ENCODE data around the gene EPN2. TPM values are rescaled to one million over a fixed set of nuclear protein-coding genes. Genes with fewer than 3 reads are reported as not detected.

Gene EPN2
- total and polyA plus RNA-seq, 10 of the 15 experiments (the other 5 are each of a cell fraction or from before 2014, with no cell fraction given): 0.26 to 8.4 (median 4.7) TPM

- CTCF ChIA-PET: interaction anchor here (1.3 kb wide), 1 partner anchor 10 kb away, joined by 4 read pairs; the partner anchor contains the start of gene B9D1
- in situ Hi-C loops (cut with MboI) (no loop called here), intact Hi-C loops (cut with micrococcal nuclease; ENCODE audit: unreplicated experiment) (no loop called here)
- ATAC-seq: no peak
- no peak overlapping the region for H3K4me2 ChIP-seq (ENCODE audit: control insufficient read depth, insufficient read depth)
- no peak overlapping the region for H3K4me3 ChIP-seq
- TF ChIP-seq GATAD2B (conservative IDR thresholded peaks at IDR 0.05; ENCODE audit: low read depth) (no peak), ZNF384 (IDR thresholded peaks at IDR 0.05; ENCODE audit: borderline replicate concordance, low read depth, low read length) (peak; percentile 24; the same call in 1 of the 2 replicates), ATF7 (IDR thresholded peaks at IDR 0.05; ENCODE audit: low read depth) (no peak), FOXM1 (IDR thresholded peaks at IDR 0.05; ENCODE audit: low read depth, low read length) (no peak)
- no peaks in the 10 kb centered on the region for H3K9me3 ChIP-seq (replicated peaks; ENCODE audit: control insufficient read depth, insufficient read depth, low read length)
- WGBS (ENCODE audit: insufficient coverage, insufficient replicate concordance, low lambda C conversion rate, missing lambda C conversion rate): 83% methylated on average over 8 of the region's 8 CpGs
- no peak overlapping the region for H3K27ac ChIP-seq (ENCODE audit: control insufficient read depth, insufficient read depth)
- FAIRE-seq: no peak
- no peak for DNase-seq (ENCODE audit: low read depth, low spot score)
- POLR2A ChIA-PET: no interaction called here
- RAD21 ChIA-PET (ENCODE audit: unreplicated experiment): no interaction called here
- no peak overlapping the region for H2AFZ ChIP-seq (ENCODE audit: control insufficient read depth, low read depth, low read length)
- no peak overlapping the region for H3K9ac ChIP-seq (ENCODE audit: control insufficient read depth, insufficient read depth, low read length)
- SMC1A ChIA-PET (ENCODE audit: uncharacterized antibody, unreplicated experiment): interaction anchor here (2.1 kb wide), 1 partner anchor 10 kb away, joined by 4 read pairs; the partner anchor contains the start of gene B9D1
- 0 out of 2 replicates have a peak, but pooled peaks cover 3% of the 10 kb centered on the region for H4K20me1 ChIP-seq (ENCODE audit: control insufficient read depth, insufficient read depth)
- peaks cover 26% of the 10 kb centered on the region for H3K4me1 ChIP-seq (ENCODE audit: control insufficient read depth, insufficient read depth, low read length)
- H3K27me3 ChIP-seq (replicated peaks in 1 of 2; ENCODE audit: control insufficient read depth in 2 of 2, insufficient read depth in 2 of 2, low read length in 1 of 2): no peaks in the 10 kb centered on the region
- BruUV-seq (replicated peaks): no TSS peak
- H3K79me2 ChIP-seq (ENCODE audit: control insufficient read depth, insufficient read depth, low read length): no peaks in the 10 kb centered on the region
- H3K36me3 ChIP-seq (ENCODE audit: control insufficient read depth in 2 of 2, insufficient read depth in 2 of 2, low read length in 1 of 2): no peaks in the 10 kb centered on the region
These were observed 135.8 kb downstream of the EPN2 start for GRCh38 chr17:19372866-19373504.

- in situ Hi-C loops (cut with MboI): no loop called here
- Histone ChIP-seq H3K4me2 (ENCODE audit: control insufficient read depth, insufficient read depth) (no peak overlapping the region), H3K9me3 (replicated peaks; ENCODE audit: control insufficient read depth, insufficient read depth, low read length) (no peaks in the 10 kb centered on the region), H3K36me3 (ENCODE audit: control insufficient read depth in 2 of 2, insufficient read depth in 2 of 2, low read length in 1 of 2) (no peaks in the 10 kb centered on the region), H3K27ac (ENCODE audit: control insufficient read depth, insufficient read depth) (no peak overlapping the region), H3K9ac (ENCODE audit: control insufficient read depth, insufficient read depth, low read length) (no peak overlapping the region), H3K4me1 (ENCODE audit: control insufficient read depth, insufficient read depth, low read length) (peaks cover 26% of the 10 kb centered on the region), H2AFZ (ENCODE audit: control insufficient read depth, low read depth, low read length) (no peak overlapping the region), H3K27me3 (replicated peaks in 1 of 2; ENCODE audit: control insufficient read depth in 2 of 2, insufficient read depth in 2 of 2, low read length in 1 of 2) (no peaks in the 10 kb centered on the region), H3K4me3 (no peak overlapping the region), H3K79me2 (ENCODE audit: control insufficient read depth, insufficient read depth, low read length) (peaks cover 4% of the 10 kb centered on the region), H4K20me1 (ENCODE audit: control insufficient read depth, insufficient read depth) (0 out of 2 replicates have a peak, but pooled peaks cover 3% of the 10 kb centered on the region)
- intact Hi-C loops (cut with micrococcal nuclease; ENCODE audit: unreplicated experiment): no loop called here
- ChIA-PET SMC1A (ENCODE audit: uncharacterized antibody, unreplicated experiment) (interaction anchor here (1.1 to 2.1 kb wide), 2 partner anchors 11 to 73 kb away, joined by 3 to 4 read pairs; partner anchors contain the start of gene B9D1), CTCF (interaction anchor here (0.8 to 2.5 kb wide), 2 partner anchors 12 to 74 kb away, joined by 3 to 17 read pairs; partner anchors contain the start of gene B9D1), POLR2A (no interaction called here), RAD21 (ENCODE audit: unreplicated experiment) (interaction anchor here (1.6 to 1.8 kb wide), 2 partner anchors 11 to 23 kb away, joined by 3 to 5 read pairs; no protein-coding TSS in a partner anchor)
- no peak for ATAC-seq
- no peak for FAIRE-seq
- no peak for DNase-seq (ENCODE audit: low read depth, low spot score)
- WGBS (ENCODE audit: insufficient coverage, insufficient replicate concordance, low lambda C conversion rate, missing lambda C conversion rate): 93% methylated on average over 5 of the region's 5 CpGs
- no TSS peak for BruUV-seq (replicated peaks)
- no peak for TF ChIP-seq SIX5 (IDR thresholded peaks at IDR 0.05; ENCODE audit: low read depth, low read length, severe bottlenecking)
- TF ChIP-seq LARP7 (IDR thresholded peaks at IDR 0.05): no peak
- no peak for TF ChIP-seq RFX5 (IDR thresholded peaks at IDR 0.05; ENCODE audit: low read depth, low read length)
- TF ChIP-seq MXI1 (IDR thresholded peaks at IDR 0.05; ENCODE audit: low read depth, low read length): no peak
- no peak for TF ChIP-seq EED (IDR thresholded peaks at IDR 0.05; ENCODE audit: low read depth)
- TF ChIP-seq E4F1 (IDR thresholded peaks at IDR 0.05; ENCODE audit: borderline replicate concordance, partially characterized antibody): no peak
- no peak for TF ChIP-seq NKRF (conservative IDR thresholded peaks at IDR 0.05)
These were observed 137.0 kb downstream of the EPN2 start for GRCh38 chr17:19374136-19374535.

Data from GM12878 (cell line).